GM12878 (cell line): Measurements from ENCODE around the gene MICALL2. TPM values are rescaled to one million over a fixed set of nuclear protein-coding genes. Genes with fewer than 3 reads are reported as not detected.

ENCODE experiments used
- ATAC-seq: fragments of 200-7000 bp; cut with Tn5 transposase; 3 replicates; pipeline ENCODE4 v1.9.1; 2020; ENCODE audit warnings: mild to moderate bottlenecking, moderate library complexity
- BruUV-seq: library from RNA; stranded (reverse); fragments of 400-500 nt; replicated peaks from 2 replicates; lab custom pipeline; 2021; lab: Mats Ljungman, UMichigan
- CTCF ChIA-PET: fragments of 300-600 bp; sonication (Branson Sonifier 250); formaldehyde crosslinking; extraction: SDS; loops from one replicate; lab custom pipeline; 2021; ENCODE audit warnings: inconsistent platforms; lab: Yijun Ruan, JAX
- POLR2A ChIA-PET: fragments of 350-600 bp; formaldehyde crosslinking; extraction: SDS; loops from one replicate; lab custom pipeline; 2021; ENCODE audit warnings: inconsistent platforms; lab: Charles Lee
- RAD21 ChIA-PET: fragments of 300-600 bp; sonication (Branson Sonifier 250); formaldehyde crosslinking; loops from one replicate; lab custom pipeline; 2023; ENCODE audit warnings: antibody characterized with exemption; ENCODE audit not compliant: unreplicated experiment; lab: Charles Lee
- SMC1A ChIA-PET: fragments of 300-600 bp; sonication (Branson Sonifier 250); formaldehyde crosslinking; loops from one replicate; lab custom pipeline; 2023; ENCODE audit not compliant: unreplicated experiment, uncharacterized antibody; lab: Charles Lee
- DNase-seq: peaks from one replicate; pipeline ENCODE4 v3.0.0-alpha.2; 2011; ENCODE audit warnings: low read depth, low spot score
- FAIRE-seq: peaks from 3 replicates; lab custom pipeline; 2011; peaks lifted over from hg19 to GRCh38; lab: Jason Lieb, UNC
- H2AFZ ChIP-seq: 2 replicates; pipeline ENCODE4 v1.6.0; 2011; ENCODE audit warnings: low read depth, low read length, control low read depth; ENCODE audit not compliant: control insufficient read depth
- H3K27ac ChIP-seq: 2 replicates; pipeline ENCODE4 v1.5.1; 2011; ENCODE audit warnings: control low read depth; ENCODE audit not compliant: control insufficient read depth, insufficient read depth
- H3K27me3 ChIP-seq, 2 experiments: replicated peaks in 1 of 2; 2 replicates each; pipeline versions ENCODE4 v1.6.0 to v1.6.1; 2011; ENCODE audit warnings: low read length in 1 of 2; ENCODE audit not compliant: control insufficient read depth in 2 of 2, insufficient read depth in 2 of 2
- H3K36me3 ChIP-seq, 2 experiments: 2 replicates each; pipeline ENCODE4 v1.5.1; 2011; ENCODE audit warnings: low read length in 1 of 2; ENCODE audit not compliant: control insufficient read depth in 2 of 2, insufficient read depth in 2 of 2
- H3K4me1 ChIP-seq: 2 replicates; pipeline ENCODE4 v1.6.1; 2011; ENCODE audit warnings: mild to moderate bottlenecking, low read length, moderate library complexity, mixed read lengths; ENCODE audit not compliant: control insufficient read depth, insufficient read depth
- H3K4me2 ChIP-seq: 2 replicates; pipeline ENCODE4 v1.6.0; 2011; ENCODE audit warnings: control low read depth; ENCODE audit not compliant: control insufficient read depth, insufficient read depth
- H3K4me3 ChIP-seq: fragments of 200-600 bp; sonication (generic); 2 replicates; pipeline ENCODE4 v1.5.1; 2016
- H3K79me2 ChIP-seq: 2 replicates; pipeline ENCODE4 v1.6.0; 2011; ENCODE audit warnings: low read length; ENCODE audit not compliant: control insufficient read depth, insufficient read depth
- H3K9ac ChIP-seq: 2 replicates; pipeline ENCODE4 v1.8.0; 2011; ENCODE audit warnings: low read length, control low read depth, mixed read lengths; ENCODE audit not compliant: control insufficient read depth, insufficient read depth
- H3K9me3 ChIP-seq: replicated peaks from 3 replicates; pipeline ENCODE4 v1.5.1; 2011; ENCODE audit warnings: mild to moderate bottlenecking, low read length; ENCODE audit not compliant: control insufficient read depth, insufficient read depth
- H4K20me1 ChIP-seq: 2 replicates; pipeline ENCODE4 v1.6.0; 2011; ENCODE audit not compliant: control insufficient read depth, insufficient read depth
- ATF7 ChIP-seq: fragments of 450-650 bp; IDR thresholded peaks from 2 replicates; pipeline ENCODE4 v1.6.1; 2016; ENCODE audit warnings: low read depth, mild to moderate bottlenecking
- BCL11A ChIP-seq: IDR thresholded peaks from 2 replicates; pipeline ENCODE4 v1.6.1; 2011; ENCODE audit warnings: low read depth, low read length
- EGR1 ChIP-seq, 2 experiments: IDR thresholded peaks; 1 replicate in 1 of 2; 2 replicates in 1 of 2; pipeline ENCODE4 v1.6.1; 2011 to 2012; ENCODE audit warnings: low read depth in 2 of 2, low read length in 2 of 2, borderline replicate concordance in 1 of 2, mild to moderate bottlenecking in 1 of 2, moderate library complexity in 1 of 2
- NRF1 ChIP-seq: conservative IDR thresholded peaks from 2 replicates; pipeline ENCODE4 v1.6.1; 2011; ENCODE audit warnings: mild to moderate bottlenecking, low read depth, low read length, improper control_type of control experiment
- PML ChIP-seq: IDR thresholded peaks from 2 replicates; pipeline ENCODE4 v1.6.1; 2012; ENCODE audit warnings: low read length, inconsistent platforms
- RAD51 ChIP-seq: fragments of 450-650 bp; IDR thresholded peaks from 2 replicates; pipeline ENCODE4 v1.6.1; 2016; ENCODE audit warnings: moderate library complexity, mild to moderate bottlenecking, inconsistent platforms
- RFX5 ChIP-seq: IDR thresholded peaks from 2 replicates; pipeline ENCODE4 v1.6.1; 2011; ENCODE audit warnings: low read depth, low read length, improper control_type of control experiment
- SMAD1 ChIP-seq: fragments of 450-650 bp; IDR thresholded peaks from 2 replicates; pipeline ENCODE4 v1.6.1; 2018; ENCODE audit warnings: mild to moderate bottlenecking, low read depth; ENCODE audit not compliant: partially characterized antibody
- SREBF2 ChIP-seq: IDR thresholded peaks from 2 replicates; pipeline ENCODE4 v1.6.1; 2012; ENCODE audit warnings: mild to moderate bottlenecking, low read length
- STAT3 ChIP-seq: IDR thresholded peaks from 2 replicates; pipeline ENCODE4 v1.6.1; 2011; ENCODE audit warnings: low read depth, low read length, improper control_type of control experiment
- USF2 ChIP-seq: IDR thresholded peaks from 2 replicates; pipeline ENCODE4 v1.6.1; 2011; ENCODE audit warnings: low read depth, low read length, improper control_type of control experiment, borderline replicate concordance
- WGBS: methylation state at CpG from one replicate; pipeline ENCODE4 v1.1.6; 2016; ENCODE audit warnings: low lambda C conversion rate; ENCODE audit not compliant: insufficient replicate concordance, insufficient coverage; ENCODE audit errors: missing lambda C conversion rate; 5-methylcytosine and 5-hydroxymethylcytosine counted together
- in situ Hi-C: fragments of 300-500 bp; cut with MboI; formaldehyde crosslinking; loops from 9 replicates; pipeline ENCODE4 v1.14.3; 2018; ENCODE audit warnings: mixed read lengths
- intact Hi-C: fragments of 100-400 bp; cut with micrococcal nuclease; formaldehyde crosslinking; loops from one replicate; pipeline ENCODE4 v1.14.2; 2022; ENCODE audit not compliant: unreplicated experiment
- polyA plus RNA-seq, 11 experiments: library from polyadenylated mRNA; depleted of rRNA in 4 of 11; unstranded in 6 of 11; stranded (reverse) in 5 of 11; fragments of >200 nt; fragmentation: Nextera tagmentation in 4 of 11; fragmentation: Illumina TruSeq in 1 of 11; extraction: Ambion mirVana in 4 of 11; extraction: Trizol in 1 of 11; gene quantifications; 1 replicate in 1 of 11; 2 replicates in 10 of 11; pipeline versions ENCODE4 v1.2.1 to v1.2.3, GENCODE V29; 2011 to 2016; ENCODE audit warnings: inconsistent platforms in 2 of 11, missing spikeins in 2 of 11, low read depth in 1 of 11
- total RNA-seq, 4 experiments: library from RNA; depleted of rRNA in 3 of 4; stranded (reverse); fragments of >200 nt in 3 of 4; fragmentation: Illumina TruSeq in 1 of 4; extraction: Trizol in 1 of 4; gene quantifications; 2 replicates each; pipeline versions ENCODE4 v1.2.1 to v1.2.3, GENCODE V29; 2013 to 2021
- TF ChIP-seq, protein P1 (sequence below): IDR thresholded peaks from 2 replicates; pipeline ENCODE4 v1.6.1; 2012; ENCODE audit warnings: low read length, inconsistent platforms

MICALL2 gene
- total and polyA plus RNA-seq, 10 of the 15 experiments (the other 5 are each of a cell fraction or from before 2014, with no cell fraction given), result 0.04 to 1.7 (median 0.83) TPM; not detected in 3

DNA sequence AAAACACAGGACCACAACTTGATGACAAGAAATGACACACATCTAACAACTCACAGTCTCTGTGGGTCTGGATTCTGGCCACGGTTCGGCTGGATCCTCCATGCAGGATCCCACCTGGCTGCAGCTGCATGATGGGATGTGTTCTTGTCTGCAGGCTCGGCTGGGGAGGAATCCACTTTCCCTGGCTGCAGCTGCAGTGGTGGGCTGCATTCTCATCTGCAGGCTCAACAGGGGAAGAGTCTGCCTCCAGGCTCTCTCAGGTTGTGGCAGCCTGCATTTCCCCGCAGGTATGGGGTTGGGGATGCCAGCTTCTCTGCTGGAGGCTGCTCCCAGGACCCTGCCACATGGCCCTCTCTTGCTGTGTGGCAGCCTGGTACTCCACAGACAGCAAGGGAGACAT, 64.9 kb downstream of the MICALL2 start:
- FAIRE-seq, result no peak
- POLR2A ChIA-PET, result no interaction called here
- no peak for DNase-seq

More for the DNA sequence above, 64.9 kb downstream of the MICALL2 start:
- Histone ChIP-seq H3K79me2 (no peaks in the 10 kb centered on the region), H3K4me1 (no peaks in the 10 kb centered on the region), H3K27ac (no peak overlapping the region), H2AFZ (no peak overlapping the region), H3K27me3 (no peaks in the 10 kb centered on the region), H3K9me3 (peaks cover 3% of the 10 kb centered on the region; the same call in 2 of the 3 replicates), H3K4me3 (no peak overlapping the region), H4K20me1 (no peaks in the 10 kb centered on the region), H3K4me2 (no peak overlapping the region), H3K36me3 (no peaks in the 10 kb centered on the region), H3K9ac (no peak overlapping the region)
- in situ Hi-C loops (no loop called here), intact Hi-C loops (no loop called here)
- ChIA-PET CTCF (no interaction called here), RAD21 (no interaction called here), SMC1A (no interaction called here)
- no TSS peak for BruUV-seq
- no peak for ATAC-seq
- WGBS, result 6% methylated on average over 4 of the region's 4 CpGs
- TF ChIP-seq NRF1 (no peak), SREBF2 (no peak), RFX5 (no peak), SMAD1 (no peak), STAT3 (no peak), PML (no peak), BCL11A (no peak), ATF7 (no peak), USF2 (no peak), RAD51 (no peak), EGR1 (IDR thresholded peaks at IDR 0.05; ENCODE audit: borderline replicate concordance in 1 of 2, low read depth in 2 of 2, low read length in 2 of 2) (no peak)
- TF ChIP-seq, protein P1, sequence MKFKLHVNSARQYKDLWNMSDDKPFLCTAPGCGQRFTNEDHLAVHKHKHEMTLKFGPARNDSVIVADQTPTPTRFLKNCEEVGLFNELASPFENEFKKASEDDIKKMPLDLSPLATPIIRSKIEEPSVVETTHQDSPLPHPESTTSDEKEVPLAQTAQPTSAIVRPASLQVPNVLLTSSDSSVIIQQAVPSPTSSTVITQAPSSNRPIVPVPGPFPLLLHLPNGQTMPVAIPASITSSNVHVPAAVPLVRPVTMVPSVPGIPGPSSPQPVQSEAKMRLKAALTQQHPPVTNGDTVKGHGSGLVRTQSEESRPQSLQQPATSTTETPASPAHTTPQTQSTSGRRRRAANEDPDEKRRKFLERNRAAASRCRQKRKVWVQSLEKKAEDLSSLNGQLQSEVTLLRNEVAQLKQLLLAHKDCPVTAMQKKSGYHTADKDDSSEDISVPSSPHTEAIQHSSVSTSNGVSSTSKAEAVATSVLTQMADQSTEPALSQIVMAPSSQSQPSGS, result no peak
